Lung (tissue), 12 donors: ENCODE measurements around the gene LMX1B. TPM values are rescaled to one million over a fixed set of nuclear protein-coding genes. Genes with fewer than 3 reads are reported as not detected.
"Not testable (repeated sequence)": the region's sequence is repeated elsewhere in the genome, so short reads cannot be mapped to it uniquely, and the experiment has no call there.

Experiments used
- ATAC-seq: fragments of 200-7000 bp; cut with Tn5 transposase; one replicate; pipeline ENCODE4 v1.9.1; 2020; ENCODE audit warnings: moderate number of reproducible peaks; ENCODE audit not compliant: insufficient read depth, low FRiP score
- DNase-seq, 3 donors: peaks; one replicate each; pipeline ENCODE4 v3.0.0-alpha.2; 2013 to 2017
- H3K27ac ChIP-seq, 2 donors: one replicate each; pipeline ENCODE4 v1.5.1; 2013; ENCODE audit warnings: mild to moderate bottlenecking in 2 of 2, moderate library complexity in 2 of 2, control low read depth in 1 of 2, inconsistent platforms in 1 of 2, low read depth in 1 of 2, low read length in 1 of 2
- H3K27me3 ChIP-seq, 3 donors: one replicate each; pipeline ENCODE4 v1.5.1; 2013; ENCODE audit warnings: low read length in 2 of 3; ENCODE audit not compliant: control insufficient read depth in 3 of 3, insufficient read depth in 3 of 3
- H3K36me3 ChIP-seq, 4 donors: one replicate each; pipeline ENCODE4 v1.5.1; 2013; ENCODE audit warnings: low read length in 4 of 4, mild to moderate bottlenecking in 1 of 4, moderate library complexity in 1 of 4; ENCODE audit not compliant: control insufficient read depth in 4 of 4, insufficient read depth in 4 of 4
- H3K4me1 ChIP-seq, 5 donors: one replicate each; pipeline ENCODE4 v1.5.1; 2013; ENCODE audit warnings: low read length in 5 of 5, mild to moderate bottlenecking in 2 of 5, moderate library complexity in 1 of 5; ENCODE audit not compliant: control insufficient read depth in 5 of 5, insufficient read depth in 5 of 5
- H3K4me3 ChIP-seq: one replicate; pipeline ENCODE4 v1.5.1; 2013; ENCODE audit warnings: mild to moderate bottlenecking, control low read depth, moderate library complexity
- H3K9ac ChIP-seq, 2 donors: one replicate each; pipeline ENCODE4 v1.5.1; 2013; ENCODE audit warnings: low read length in 2 of 2, control low read depth in 1 of 2; ENCODE audit not compliant: insufficient read depth in 1 of 2
- H3K9me3 ChIP-seq, 4 donors: one replicate each; pipeline ENCODE4 v1.5.1; 2013; ENCODE audit warnings: low read length in 3 of 4, mild to moderate bottlenecking in 1 of 4, moderate library complexity in 1 of 4; ENCODE audit not compliant: control insufficient read depth in 4 of 4, insufficient read depth in 3 of 4
- CTCF ChIP-seq: IDR thresholded peaks from 2 replicates; pipeline ENCODE4 v1.5.1; 2012; ENCODE audit warnings: mild to moderate bottlenecking; ENCODE audit errors: control extremely low read depth, extremely low read depth
- WGBS, 2 donors: extraction: QIAGEN DNeasy Blood & Tissue Kit; methylation state at CpG; one replicate each; pipeline ENCODE4 v1.1.7; 2013; 5-methylcytosine and 5-hydroxymethylcytosine counted together
- polyA plus RNA-seq, 2 donors: library from polyadenylated mRNA; stranded (reverse); fragments of 200-250 nt; gene quantifications; one replicate each; pipeline ENCODE4 v1.2.1, GENCODE V29; 2013
- total RNA-seq, 2 donors: library from RNA; depleted of rRNA in 1 of 2; stranded (reverse); fragments of >200 nt in 1 of 2; gene quantifications; one replicate each; pipeline ENCODE4 v1.2.1, GENCODE V29; 2014 to 2021
- donor health status: control.
- donor health status: control.
- donor health status: Bipolar disorder and iron deficiency.
- donor health status: healthy.
- donor health status: DM: yes; HTN: yes; CAD: no.

Gene LMX1B
- total and polyA plus RNA-seq, 4 donors: under 0.01 to 0.77 (median 0.10) TPM

- no peak for ATAC-seq
- H3K27ac ChIP-seq: no peak overlapping the region
- no peak overlapping the region for H3K9ac ChIP-seq
- no peaks in the 10 kb centered on the region for H3K36me3 ChIP-seq
- H3K27me3 ChIP-seq: peaks cover 6 to 32% (median 21%) of the 10 kb centered on the region in 3 donors
- no peak for TF ChIP-seq CTCF
- no peak for DNase-seq
- WGBS, 2 donors: 86 to 88% methylated on average over 7 of the region's 7 CpGs
- peaks cover 0 to 1% (median 0%) of the 10 kb centered on the region in 4 donors for H3K9me3 ChIP-seq
- no peak overlapping the region for H3K4me3 ChIP-seq
- peaks cover 0 to 12% (median 0%) of the 10 kb centered on the region in 5 donors for H3K4me1 ChIP-seq
These were observed 40.4 kb downstream of the LMX1B start for GRCh38 chr9:126654124-126654523.

GRCh38 chr9:126656214-126656613 lies 42.5 kb downstream of the LMX1B start:
- DNase-seq, H3K36me3 ChIP-seq, H3K9ac ChIP-seq, H3K27ac ChIP-seq, ATAC-seq, H3K4me3 ChIP-seq, H3K9me3 ChIP-seq: not testable (repeated sequence)
- 80 to 82% methylated on average over 4 of the region's 4 CpGs for WGBS, 2 donors
- Histone ChIP-seq H3K4me1 (peaks cover 0 to 13% (median 0%) of the 10 kb centered on the region in 5 donors), H3K27me3 (peaks cover 6 to 21% (median 15%) of the 10 kb centered on the region in 3 donors)

- Histone ChIP-seq H3K4me1 (peaks cover 0 to 13% (median 0%) of the 10 kb centered on the region in 5 donors), H3K27me3 (peaks cover 2 to 11% (median 6%) of the 10 kb centered on the region in 3 donors), H3K4me3 (no peak overlapping the region), H3K27ac (no peak overlapping the region), H3K9ac (no peak overlapping the region), H3K9me3 (peaks cover 0 to 3% (median 0%) of the 10 kb centered on the region in 4 donors), H3K36me3 (no peaks in the 10 kb centered on the region)
- DNase-seq (no peak), ATAC-seq (no peak)
- WGBS, 2 donors: 82 to 85% methylated on average over 13 of the region's 13 CpGs
- no peak for TF ChIP-seq CTCF
These were observed 44.6 kb downstream of the LMX1B start for GRCh38 chr9:126658201-126658825.

GRCh38 chr9:126658956-126659555 lies 45.3 kb downstream of the LMX1B start:
- DNase-seq (no peak), ATAC-seq (no peak)
- H3K27me3 ChIP-seq: peaks cover 0 to 6% (median 5%) of the 10 kb centered on the region in 3 donors
- no peak overlapping the region for H3K4me3 ChIP-seq
- no peak for TF ChIP-seq CTCF
- peaks cover 0 to 3% (median 0%) of the 10 kb centered on the region in 4 donors for H3K9me3 ChIP-seq
- H3K27ac ChIP-seq: no peak overlapping the region
- WGBS, 2 donors: 91% methylated on average over 11 of the region's 11 CpGs
- H3K9ac ChIP-seq: no peak overlapping the region
- no peaks in the 10 kb centered on the region for H3K36me3 ChIP-seq
- H3K4me1 ChIP-seq: peaks cover 0 to 19% (median 5%) of the 10 kb centered on the region in 5 donors
